Parathyroid adenoma (tissue), 2 donors: ENCODE results near the gene RAMP1.

Experiments
- H2AFZ ChIP-seq: fragments of 300-600 bp; sonication (generic); one replicate; pipeline ENCODE4 v1.7.0; 2017; ENCODE audit warnings: antibody characterized with exemption, mild to moderate bottlenecking
- H3K27ac ChIP-seq: fragments of 300-600 bp; sonication (generic); one replicate; pipeline ENCODE4 v1.7.0; 2017
- H3K27me3 ChIP-seq: fragments of 300-600 bp; sonication (generic); one replicate; pipeline ENCODE4 v1.7.0; 2017; ENCODE audit warnings: low read length; ENCODE audit not compliant: control insufficient read depth, insufficient read depth
- H3K36me3 ChIP-seq: fragments of 300-600 bp; sonication (generic); one replicate; pipeline ENCODE4 v1.7.0; 2017; ENCODE audit warnings: low read length; ENCODE audit not compliant: control insufficient read depth, insufficient read depth
- H3K4me1 ChIP-seq: fragments of 300-600 bp; sonication (generic); one replicate; pipeline ENCODE4 v1.7.0; 2017; ENCODE audit warnings: control low read depth
- H3K4me2 ChIP-seq: fragments of 300-600 bp; sonication (generic); one replicate; pipeline ENCODE4 v1.7.0; 2017; ENCODE audit warnings: low read length
- H3K4me3 ChIP-seq: fragments of 300-600 bp; sonication (generic); one replicate; pipeline ENCODE4 v1.7.0; 2017; ENCODE audit warnings: low read depth, low read length
- H3K79me2 ChIP-seq: fragments of 300-600 bp; sonication (generic); one replicate; pipeline ENCODE4 v1.7.0; 2017; ENCODE audit warnings: control low read depth
- H3K9ac ChIP-seq: fragments of 300-600 bp; sonication (generic); one replicate; pipeline ENCODE4 v1.7.0; 2017; ENCODE audit warnings: mild to moderate bottlenecking
- H3K9me3 ChIP-seq: fragments of 300-600 bp; sonication (generic); one replicate; pipeline ENCODE4 v1.7.0; 2017; ENCODE audit warnings: low read length; ENCODE audit not compliant: control insufficient read depth
- CTCF ChIP-seq: fragments of 300-600 bp; sonication (generic); IDR thresholded peaks from one replicate; pipeline ENCODE4 v1.7.0; 2017; ENCODE audit warnings: antibody characterized with exemption, mild to moderate bottlenecking
- donor health status: primary hyperparathyroidism.

Gene RAMP1

GRCh38 chr2:237898057-237898414, 38.6 kb downstream of the RAMP1 start:
- no peak overlapping the region for H3K9ac ChIP-seq
- H3K4me1 ChIP-seq: no peaks in the 10 kb centered on the region
- H3K4me3 ChIP-seq: no peak overlapping the region
- no peaks in the 10 kb centered on the region for H3K79me2 ChIP-seq
- TF ChIP-seq CTCF: no peak
- no peak overlapping the region for H2AFZ ChIP-seq
- H3K9me3 ChIP-seq: no peaks in the 10 kb centered on the region
- no peak overlapping the region for H3K4me2 ChIP-seq
- no peaks in the 10 kb centered on the region for H3K27me3 ChIP-seq
- no peak overlapping the region for H3K27ac ChIP-seq
- H3K36me3 ChIP-seq: no peaks in the 10 kb centered on the region

- Histone ChIP-seq H3K36me3 (no peaks in the 10 kb centered on the region), H3K9ac (no peak overlapping the region), H3K27me3 (no peaks in the 10 kb centered on the region), H3K9me3 (no peaks in the 10 kb centered on the region), H3K4me3 (no peak overlapping the region), H3K4me2 (no peak overlapping the region), H3K4me1 (no peaks in the 10 kb centered on the region), H3K27ac (no peak overlapping the region), H3K79me2 (no peaks in the 10 kb centered on the region), H2AFZ (no peak overlapping the region)
- no peak for TF ChIP-seq CTCF
These were observed 41.7 kb downstream of the RAMP1 start for GRCh38 chr2:237900891-237901831.

GRCh38 chr2:237901932-237902850, 42.8 kb downstream of the RAMP1 start:
- no peak overlapping the region for H3K9ac ChIP-seq
- H3K27ac ChIP-seq: no peak overlapping the region
- H3K27me3 ChIP-seq: no peaks in the 10 kb centered on the region
- H3K79me2 ChIP-seq: no peaks in the 10 kb centered on the region
- H3K4me2 ChIP-seq: no peak overlapping the region
- no peak overlapping the region for H3K4me3 ChIP-seq
- no peak overlapping the region for H2AFZ ChIP-seq
- no peaks in the 10 kb centered on the region for H3K36me3 ChIP-seq
- no peaks in the 10 kb centered on the region for H3K9me3 ChIP-seq
- TF ChIP-seq CTCF: no peak
- no peaks in the 10 kb centered on the region for H3K4me1 ChIP-seq

GRCh38 chr2:237904831-237905599, 45.6 kb downstream of the RAMP1 start:
- no peaks in the 10 kb centered on the region for H3K36me3 ChIP-seq
- no peak overlapping the region for H3K4me2 ChIP-seq
- TF ChIP-seq CTCF: no peak
- H3K79me2 ChIP-seq: no peaks in the 10 kb centered on the region
- H3K4me1 ChIP-seq: no peaks in the 10 kb centered on the region
- no peak overlapping the region for H3K4me3 ChIP-seq
- peak overlapping the region; percentile 74 for H2AFZ ChIP-seq
- H3K9me3 ChIP-seq: no peaks in the 10 kb centered on the region
- H3K9ac ChIP-seq: no peak overlapping the region
- H3K27me3 ChIP-seq: no peaks in the 10 kb centered on the region
- H3K27ac ChIP-seq: peak overlapping the region; percentile 15
